Liver (tissue), 9 donors: Measurements from ENCODE around the gene SYNGR2. TPM values are rescaled to one million over a fixed set of nuclear protein-coding genes. Genes with fewer than 3 reads are reported as not detected.

Source experiments
- DNase-seq: peaks from one replicate; pipeline ENCODE4 v3.0.0-alpha.2; 2017; ENCODE audit warnings: low spot score
- H3K27ac ChIP-seq, 2 donors: one replicate each; pipeline ENCODE4 v1.7.0; 2013; ENCODE audit warnings: inconsistent platforms in 2 of 2, low read length in 2 of 2, control low read depth in 1 of 2, low read depth in 1 of 2, mild to moderate bottlenecking in 1 of 2
- H3K27me3 ChIP-seq, 4 donors: one replicate each; pipeline versions ENCODE4 v1.6.1 to v1.7.0; 2013; ENCODE audit warnings: low read length in 3 of 4, inconsistent platforms in 1 of 4, mild to moderate bottlenecking in 1 of 4, moderate library complexity in 1 of 4; ENCODE audit not compliant: control insufficient read depth in 4 of 4, insufficient read depth in 4 of 4
- H3K36me3 ChIP-seq, 4 donors: one replicate each; pipeline versions ENCODE4 v1.6.1 to v1.7.0; 2013; ENCODE audit warnings: low read length in 3 of 4, mild to moderate bottlenecking in 3 of 4, low read depth in 1 of 4, moderate library complexity in 1 of 4; ENCODE audit not compliant: control insufficient read depth in 4 of 4, insufficient read depth in 3 of 4
- H3K4me1 ChIP-seq, 4 donors: one replicate each; pipeline versions ENCODE4 v1.6.1 to v1.7.0; 2013; ENCODE audit warnings: low read length in 3 of 4, mild to moderate bottlenecking in 3 of 4, moderate library complexity in 1 of 4; ENCODE audit not compliant: control insufficient read depth in 4 of 4, insufficient read depth in 4 of 4
- H3K4me3 ChIP-seq, 3 donors: one replicate each; pipeline versions ENCODE4 v1.6.1 to v1.7.0; 2013; ENCODE audit warnings: low read length in 3 of 3, control low read depth in 1 of 3, low read depth in 1 of 3, mild to moderate bottlenecking in 1 of 3
- H3K9ac ChIP-seq, 2 donors: one replicate each; pipeline ENCODE4 v1.7.0; 2013; ENCODE audit warnings: low read length in 2 of 2, mild to moderate bottlenecking in 2 of 2, moderate library complexity in 2 of 2, control low read depth in 1 of 2, low read depth in 1 of 2
- H3K9me3 ChIP-seq, 4 donors: one replicate each; pipeline versions ENCODE4 v1.6.1 to v1.7.0; 2013; ENCODE audit warnings: low read length in 3 of 4; ENCODE audit not compliant: control insufficient read depth in 4 of 4
- EGR1 ChIP-seq, 2 donors: IDR thresholded peaks; 2 replicates each; pipeline ENCODE4 v1.6.1; 2016 to 2018; ENCODE audit warnings: antibody characterized with exemption in 2 of 2, low read depth in 2 of 2
- FOXA1 ChIP-seq: IDR thresholded peaks from 2 replicates; pipeline ENCODE4 v1.6.1; 2016; ENCODE audit warnings: antibody characterized with exemption
- FOXA2 ChIP-seq: IDR thresholded peaks from 2 replicates; pipeline ENCODE4 v1.6.1; 2016; ENCODE audit warnings: antibody characterized with exemption
- GABPA ChIP-seq, 2 donors: IDR thresholded peaks in 1 of 2; conservative IDR thresholded peaks in 1 of 2; 2 replicates each; pipeline ENCODE4 v1.6.1; 2016; ENCODE audit warnings: antibody characterized with exemption in 2 of 2, mild to moderate bottlenecking in 1 of 2, moderate library complexity in 1 of 2
- HNF4A ChIP-seq, 2 donors: conservative IDR thresholded peaks; 2 replicates each; pipeline ENCODE4 v1.6.1; 2016; ENCODE audit warnings: antibody characterized with exemption in 2 of 2, mild to moderate bottlenecking in 2 of 2
- HNF4G ChIP-seq: IDR thresholded peaks from 2 replicates; pipeline ENCODE4 v1.6.1; 2016; ENCODE audit warnings: antibody characterized with exemption
- JUND ChIP-seq, 2 donors: IDR thresholded peaks; 2 replicates each; pipeline ENCODE4 v1.6.1; 2016; ENCODE audit warnings: antibody characterized with exemption in 2 of 2
- NR2F2 ChIP-seq: IDR thresholded peaks from 2 replicates; pipeline ENCODE4 v1.6.1; 2016; ENCODE audit warnings: antibody characterized with exemption
- RAD21 ChIP-seq, 2 donors: IDR thresholded peaks; 2 replicates each; pipeline ENCODE4 v1.6.1; 2016; ENCODE audit warnings: antibody characterized with exemption in 2 of 2, mild to moderate bottlenecking in 2 of 2
- RXRA ChIP-seq, 2 donors: IDR thresholded peaks; 2 replicates each; pipeline ENCODE4 v1.6.1; 2017 to 2018; ENCODE audit warnings: antibody characterized with exemption in 2 of 2, mild to moderate bottlenecking in 1 of 2
- SP1 ChIP-seq: IDR thresholded peaks from 2 replicates; pipeline ENCODE4 v1.6.1; 2018; ENCODE audit warnings: antibody characterized with exemption, mild to moderate bottlenecking
- TAF1 ChIP-seq: conservative IDR thresholded peaks from 2 replicates; pipeline ENCODE4 v1.6.1; 2016; ENCODE audit warnings: antibody characterized with exemption, mild to moderate bottlenecking
- YY1 ChIP-seq: IDR thresholded peaks from 2 replicates; pipeline ENCODE4 v1.6.1; 2016; ENCODE audit warnings: antibody characterized with exemption, mild to moderate bottlenecking
- WGBS: extraction: QIAGEN DNeasy Blood & Tissue Kit; methylation state at CpG from one replicate; pipeline ENCODE4 v1.1.7; 2013; 5-methylcytosine and 5-hydroxymethylcytosine counted together
- polyA plus RNA-seq, 2 donors: library from polyadenylated mRNA; stranded (reverse) in 1 of 2; unstranded in 1 of 2; fragments of 200-250 nt in 1 of 2; fragments of >200 nt in 1 of 2; fragmentation: Nextera tagmentation in 1 of 2; extraction: Ambion mirVana in 1 of 2; gene quantifications; one replicate each; pipeline versions ENCODE4 v1.2.1 to v1.2.3, GENCODE V29; 2013 to 2015
- total RNA-seq, 2 donors: library from RNA; depleted of rRNA; stranded (reverse); fragments of >200 nt; gene quantifications; one replicate each; pipeline ENCODE4 v1.2.3, GENCODE V29; 2014
- TF ChIP-seq, protein P1 (sequence below): fragments of 150-350 bp; IDR thresholded peaks from 2 replicates; pipeline ENCODE4 v1.5.1; 2017; ENCODE audit warnings: improper control_type of control experiment, low read depth, low read length; ENCODE audit not compliant: missing input control
- TF ChIP-seq, protein P2 (sequence below): IDR thresholded peaks from 2 replicates; pipeline ENCODE4 v1.6.1; 2016; ENCODE audit warnings: antibody characterized with exemption
- TF ChIP-seq, protein P3 (sequence below): IDR thresholded peaks from 2 replicates; pipeline ENCODE4 v1.6.1; 2016; ENCODE audit warnings: antibody characterized with exemption
- donor health status: healthy.
- donor health status: healthy.
- donor health status: healthy.
- donor health status: healthy.
- donor health status: healthy.

Gene SYNGR2
- total and polyA plus RNA-seq, 4 donors = 27.9 to 84.7 (median 55.2) TPM

DNA sequence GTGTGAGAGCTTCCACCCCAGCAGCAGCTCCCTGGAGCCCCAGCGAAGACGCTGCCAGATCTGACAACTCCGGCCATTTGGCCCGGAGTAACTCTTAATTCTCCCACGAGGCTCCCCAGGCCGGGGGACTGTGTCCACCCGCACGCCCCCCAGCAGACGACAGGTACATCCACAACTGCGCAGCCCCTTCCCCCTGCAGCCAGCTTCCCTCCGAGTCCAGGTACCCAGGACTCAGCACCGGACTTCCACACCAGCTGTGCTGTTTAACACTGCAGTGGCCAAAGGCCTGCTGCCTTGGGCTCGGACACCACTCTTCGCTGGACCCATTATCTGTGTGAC, 7.2 kb downstream of the SYNGR2 start:
- Histone ChIP-seq H3K4me3 (peak overlapping the region in 1 of 3 donors; percentile 11), H3K36me3 (peaks cover 0 to 19% (median 3%) of the 10 kb centered on the region in 4 donors), H3K9ac (no peak overlapping the region), H3K9me3 (no peaks in the 10 kb centered on the region), H3K27ac (peak overlapping the region; percentile 69 to 76), H3K4me1 (peaks cover 13 to 51% (median 34%) of the 10 kb centered on the region in 4 donors), H3K27me3 (no peaks in the 10 kb centered on the region)
- DNase-seq = no peak
- 69% methylated on average over 14 of the region's 14 CpGs for WGBS
- TF ChIP-seq, protein P1, sequence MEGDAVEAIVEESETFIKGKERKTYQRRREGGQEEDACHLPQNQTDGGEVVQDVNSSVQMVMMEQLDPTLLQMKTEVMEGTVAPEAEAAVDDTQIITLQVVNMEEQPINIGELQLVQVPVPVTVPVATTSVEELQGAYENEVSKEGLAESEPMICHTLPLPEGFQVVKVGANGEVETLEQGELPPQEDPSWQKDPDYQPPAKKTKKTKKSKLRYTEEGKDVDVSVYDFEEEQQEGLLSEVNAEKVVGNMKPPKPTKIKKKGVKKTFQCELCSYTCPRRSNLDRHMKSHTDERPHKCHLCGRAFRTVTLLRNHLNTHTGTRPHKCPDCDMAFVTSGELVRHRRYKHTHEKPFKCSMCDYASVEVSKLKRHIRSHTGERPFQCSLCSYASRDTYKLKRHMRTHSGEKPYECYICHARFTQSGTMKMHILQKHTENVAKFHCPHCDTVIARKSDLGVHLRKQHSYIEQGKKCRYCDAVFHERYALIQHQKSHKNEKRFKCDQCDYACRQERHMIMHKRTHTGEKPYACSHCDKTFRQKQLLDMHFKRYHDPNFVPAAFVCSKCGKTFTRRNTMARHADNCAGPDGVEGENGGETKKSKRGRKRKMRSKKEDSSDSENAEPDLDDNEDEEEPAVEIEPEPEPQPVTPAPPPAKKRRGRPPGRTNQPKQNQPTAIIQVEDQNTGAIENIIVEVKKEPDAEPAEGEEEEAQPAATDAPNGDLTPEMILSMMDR = no peak
- TF ChIP-seq FOXA1 (no peak), FOXA2 (no peak), RXRA (IDR thresholded peaks at IDR 0.05) (no peak)
- TF ChIP-seq, protein P2, sequence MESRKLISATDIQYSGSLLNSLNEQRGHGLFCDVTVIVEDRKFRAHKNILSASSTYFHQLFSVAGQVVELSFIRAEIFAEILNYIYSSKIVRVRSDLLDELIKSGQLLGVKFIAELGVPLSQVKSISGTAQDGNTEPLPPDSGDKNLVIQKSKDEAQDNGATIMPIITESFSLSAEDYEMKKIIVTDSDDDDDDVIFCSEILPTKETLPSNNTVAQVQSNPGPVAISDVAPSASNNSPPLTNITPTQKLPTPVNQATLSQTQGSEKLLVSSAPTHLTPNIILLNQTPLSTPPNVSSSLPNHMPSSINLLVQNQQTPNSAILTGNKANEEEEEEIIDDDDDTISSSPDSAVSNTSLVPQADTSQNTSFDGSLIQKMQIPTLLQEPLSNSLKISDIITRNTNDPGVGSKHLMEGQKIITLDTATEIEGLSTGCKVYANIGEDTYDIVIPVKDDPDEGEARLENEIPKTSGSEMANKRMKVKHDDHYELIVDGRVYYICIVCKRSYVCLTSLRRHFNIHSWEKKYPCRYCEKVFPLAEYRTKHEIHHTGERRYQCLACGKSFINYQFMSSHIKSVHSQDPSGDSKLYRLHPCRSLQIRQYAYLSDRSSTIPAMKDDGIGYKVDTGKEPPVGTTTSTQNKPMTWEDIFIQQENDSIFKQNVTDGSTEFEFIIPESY = no peak

DNA sequence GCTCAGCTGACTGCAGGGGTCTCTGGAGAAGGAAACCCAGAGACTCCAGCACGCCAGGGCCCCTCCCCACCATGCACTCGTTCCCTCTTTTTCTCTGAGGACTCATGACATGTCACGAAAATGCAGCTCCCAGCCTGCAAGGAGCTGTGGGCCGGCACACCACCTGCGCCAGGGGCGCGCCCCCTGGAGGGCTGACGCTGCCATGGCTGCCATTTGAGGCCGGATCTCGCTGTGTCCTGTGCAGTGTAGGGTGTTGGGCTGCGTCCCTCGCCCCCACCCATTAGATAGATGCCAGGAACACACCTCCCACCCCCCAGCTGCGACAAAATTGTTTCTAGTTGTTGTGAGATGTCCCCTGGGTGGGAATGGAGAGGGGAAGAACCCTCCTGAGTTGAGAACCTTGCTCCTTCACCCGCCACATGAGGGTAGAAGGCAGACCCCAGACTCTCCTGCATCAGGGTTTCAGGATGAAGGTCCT, 8.2 kb downstream of the SYNGR2 start:
- no peak for TF ChIP-seq TAF1
- TF ChIP-seq RAD21 (IDR thresholded peaks at IDR 0.05) = peak; percentile 67 to 88
- TF ChIP-seq RXRA (IDR thresholded peaks at IDR 0.05) = peak in 1 of 2 donors; percentile 14
- TF ChIP-seq HNF4A (conservative IDR thresholded peaks at IDR 0.05) = no peak
- no peak for TF ChIP-seq GABPA (IDR thresholded peaks at IDR 0.05 in 1 of 2, conservative IDR thresholded peaks at IDR 0.05 in 1 of 2)
- TF ChIP-seq, protein P1 = peak; percentile 70
- H3K27me3 ChIP-seq = no peaks in the 10 kb centered on the region
- H3K27ac ChIP-seq = no peak overlapping the region
- H3K9ac ChIP-seq = no peak overlapping the region
- DNase-seq = peak; percentile 85
- 40% methylated on average over 14 of the region's 14 CpGs for WGBS
- H3K4me1 ChIP-seq = peaks cover 13 to 51% (median 34%) of the 10 kb centered on the region in 4 donors
- peaks cover 0 to 10% (median 2%) of the 10 kb centered on the region in 4 donors for H3K36me3 ChIP-seq
- H3K9me3 ChIP-seq = no peaks in the 10 kb centered on the region
- no peak overlapping the region for H3K4me3 ChIP-seq

DNA sequence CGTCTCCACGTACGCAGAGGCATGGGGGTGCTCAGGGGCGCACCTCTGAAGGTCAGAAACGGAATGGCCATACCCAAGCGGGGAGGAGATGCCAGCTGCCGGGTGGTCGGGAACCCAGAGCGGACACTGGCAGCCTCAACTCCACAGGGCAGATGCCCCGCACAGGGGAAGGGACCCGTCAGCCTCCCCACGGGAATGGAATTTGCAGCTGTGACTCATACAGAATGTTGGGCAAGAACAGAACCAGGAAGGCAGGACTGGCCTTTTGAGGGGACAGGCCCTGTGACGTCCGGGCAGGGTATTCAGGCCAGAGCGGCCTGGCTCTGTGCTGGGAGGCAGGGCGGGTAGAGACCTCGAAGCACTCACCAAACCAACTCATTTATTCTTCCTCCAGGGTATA, 11.0 kb downstream of the SYNGR2 start:
- no peaks in the 10 kb centered on the region for H3K36me3 ChIP-seq
- DNase-seq = no peak
- no peaks in the 10 kb centered on the region for H3K9me3 ChIP-seq
- WGBS = 92% methylated on average over 17 of the region's 17 CpGs
- H3K4me3 ChIP-seq = no peak overlapping the region
- H3K9ac ChIP-seq = no peak overlapping the region
- H3K4me1 ChIP-seq = peaks cover 13 to 43% (median 32%) of the 10 kb centered on the region in 4 donors
- no peaks in the 10 kb centered on the region for H3K27me3 ChIP-seq
- no peak overlapping the region for H3K27ac ChIP-seq
- TF ChIP-seq, protein P3, sequence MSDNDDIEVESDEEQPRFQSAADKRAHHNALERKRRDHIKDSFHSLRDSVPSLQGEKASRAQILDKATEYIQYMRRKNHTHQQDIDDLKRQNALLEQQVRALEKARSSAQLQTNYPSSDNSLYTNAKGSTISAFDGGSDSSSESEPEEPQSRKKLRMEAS = no peak
- TF ChIP-seq, protein P2 = no peak
- TF ChIP-seq SP1 (no peak), NR2F2 (no peak), EGR1 (IDR thresholded peaks at IDR 0.05; ENCODE audit: low read depth in 2 of 2) (no peak), FOXA2 (no peak), YY1 (no peak), JUND (IDR thresholded peaks at IDR 0.05) (no peak), HNF4G (no peak), FOXA1 (no peak), GABPA (IDR thresholded peaks at IDR 0.05 in 1 of 2, conservative IDR thresholded peaks at IDR 0.05 in 1 of 2) (no peak), TAF1 (no peak), RXRA (IDR thresholded peaks at IDR 0.05) (no peak)
- TF ChIP-seq, protein P1 = no peak
